HG02763 (cell line): ENCODE data around the gene FYN.

Experiments used
- ATAC-seq: cut with Tn5 transposase; IDR thresholded peaks from one replicate; pipeline ENCODE4 v1.9.1; 2021; ENCODE audit warnings: mild to moderate bottlenecking, moderate library complexity; ENCODE audit not compliant: unreplicated experiment

Gene FYN

DNA sequence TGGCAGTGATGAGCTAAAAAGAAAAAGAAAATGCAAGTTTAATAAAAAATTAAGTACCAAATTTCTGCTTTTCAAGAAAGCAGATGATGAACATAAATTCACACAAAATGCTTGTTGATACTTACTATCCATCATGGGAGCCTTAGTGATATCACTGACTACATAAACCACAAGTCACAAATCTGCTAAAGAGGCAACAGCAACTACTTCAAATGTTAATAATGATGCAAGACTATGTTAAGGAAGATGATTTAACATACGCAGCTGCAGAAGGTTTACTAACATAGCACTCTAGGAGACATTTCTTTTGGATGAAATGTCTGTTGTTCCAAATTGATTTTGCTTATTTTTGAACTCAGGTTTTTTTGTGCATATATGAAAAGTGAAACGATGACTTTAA, 18.6 kb downstream of the FYN start:
- ATAC-seq: no peak

DNA sequence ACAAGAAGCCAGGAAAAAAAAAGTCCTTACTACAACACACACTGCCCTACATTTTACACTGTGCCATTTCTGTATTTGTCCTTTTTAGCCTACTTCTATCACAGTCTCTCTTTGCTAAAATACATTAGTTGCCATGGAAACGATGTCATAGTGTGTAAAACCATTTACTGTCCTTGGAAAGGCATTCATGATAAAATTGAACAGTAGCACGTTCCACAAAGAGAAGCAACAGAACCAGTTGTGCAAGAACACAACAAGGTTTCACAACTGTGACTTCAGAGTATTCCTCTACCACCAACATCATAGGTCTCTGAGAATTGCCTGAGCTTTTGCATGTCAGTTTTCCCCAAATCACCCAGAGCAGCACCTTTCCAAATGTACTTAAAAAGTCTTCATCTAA, 20.5 kb downstream of the FYN start:
- ATAC-seq: no peak

DNA sequence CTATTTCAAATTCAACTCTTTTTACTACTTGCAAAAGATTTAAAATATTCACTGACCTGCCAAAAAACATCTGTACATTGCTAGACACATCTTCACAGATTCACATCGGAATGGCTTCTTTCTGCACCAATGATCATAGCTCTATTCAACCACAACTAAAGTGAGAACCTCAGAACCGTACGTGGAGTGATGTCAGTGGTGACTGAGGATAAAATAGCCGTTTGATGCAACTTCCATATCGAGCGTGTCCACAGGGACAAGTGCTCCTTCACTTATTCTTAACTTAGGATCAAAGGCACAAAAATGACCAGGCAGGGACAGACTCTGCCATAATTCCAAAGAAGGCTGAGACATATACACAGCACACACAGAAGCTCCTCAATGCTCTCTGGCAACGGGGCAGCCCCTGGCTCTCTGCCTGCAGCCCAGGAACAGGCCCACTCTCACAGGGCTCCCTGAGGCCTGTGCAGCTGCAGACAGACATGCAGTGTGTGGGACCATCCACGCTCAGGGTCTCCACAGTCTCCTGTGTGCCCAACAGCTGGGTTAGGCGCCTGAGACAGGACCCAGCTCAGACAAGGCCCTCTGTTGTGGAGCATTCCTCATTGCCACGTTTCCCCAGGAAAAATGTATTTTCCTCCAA, 22.8 kb downstream of the FYN start:
- no peak for ATAC-seq

DNA sequence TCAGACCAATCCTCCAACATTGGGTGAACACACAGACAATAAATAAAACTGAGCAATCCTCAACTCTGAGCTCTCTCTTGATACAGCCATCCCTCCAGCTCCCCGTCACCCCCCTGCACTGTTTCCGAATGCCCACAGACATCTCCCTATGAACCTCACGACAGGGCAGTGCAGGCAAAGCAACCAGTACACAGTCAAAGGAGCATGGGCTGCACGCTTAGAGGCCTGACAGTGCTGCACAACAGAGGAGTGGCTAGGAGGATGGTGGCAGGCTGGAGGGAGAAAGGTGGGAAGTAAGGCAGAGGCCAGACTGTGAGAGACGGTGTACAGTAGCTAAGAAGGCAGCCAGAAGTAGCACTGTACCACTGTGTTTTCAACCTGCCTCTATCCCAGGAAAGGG, 24.0 kb downstream of the FYN start:
- no peak for ATAC-seq

DNA sequence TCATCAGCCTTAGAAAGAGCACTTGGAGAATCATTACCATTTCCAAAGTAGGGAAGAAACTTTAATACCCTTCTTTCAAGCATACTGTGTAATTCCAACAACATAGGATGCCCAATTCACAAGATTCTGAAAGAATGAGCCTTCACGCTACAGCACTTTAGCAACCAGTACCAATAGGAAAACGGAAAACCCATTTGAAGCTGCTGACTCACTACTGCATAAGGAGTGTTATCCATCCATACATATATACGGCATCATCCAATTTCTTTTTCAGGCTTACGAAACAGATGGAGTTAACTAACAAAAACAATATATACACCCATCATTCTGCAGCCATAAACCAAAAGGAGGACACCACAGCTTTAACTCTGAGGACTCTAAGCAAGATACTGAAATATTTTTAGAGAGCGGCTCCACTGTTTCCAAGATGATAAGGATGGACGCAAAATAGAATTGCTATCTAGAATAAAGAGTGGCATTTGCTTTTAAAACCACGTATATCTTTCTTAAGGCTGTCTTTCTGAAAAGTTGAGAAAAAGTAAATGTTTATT, 24.9 kb downstream of the FYN start:
- no peak for ATAC-seq

DNA sequence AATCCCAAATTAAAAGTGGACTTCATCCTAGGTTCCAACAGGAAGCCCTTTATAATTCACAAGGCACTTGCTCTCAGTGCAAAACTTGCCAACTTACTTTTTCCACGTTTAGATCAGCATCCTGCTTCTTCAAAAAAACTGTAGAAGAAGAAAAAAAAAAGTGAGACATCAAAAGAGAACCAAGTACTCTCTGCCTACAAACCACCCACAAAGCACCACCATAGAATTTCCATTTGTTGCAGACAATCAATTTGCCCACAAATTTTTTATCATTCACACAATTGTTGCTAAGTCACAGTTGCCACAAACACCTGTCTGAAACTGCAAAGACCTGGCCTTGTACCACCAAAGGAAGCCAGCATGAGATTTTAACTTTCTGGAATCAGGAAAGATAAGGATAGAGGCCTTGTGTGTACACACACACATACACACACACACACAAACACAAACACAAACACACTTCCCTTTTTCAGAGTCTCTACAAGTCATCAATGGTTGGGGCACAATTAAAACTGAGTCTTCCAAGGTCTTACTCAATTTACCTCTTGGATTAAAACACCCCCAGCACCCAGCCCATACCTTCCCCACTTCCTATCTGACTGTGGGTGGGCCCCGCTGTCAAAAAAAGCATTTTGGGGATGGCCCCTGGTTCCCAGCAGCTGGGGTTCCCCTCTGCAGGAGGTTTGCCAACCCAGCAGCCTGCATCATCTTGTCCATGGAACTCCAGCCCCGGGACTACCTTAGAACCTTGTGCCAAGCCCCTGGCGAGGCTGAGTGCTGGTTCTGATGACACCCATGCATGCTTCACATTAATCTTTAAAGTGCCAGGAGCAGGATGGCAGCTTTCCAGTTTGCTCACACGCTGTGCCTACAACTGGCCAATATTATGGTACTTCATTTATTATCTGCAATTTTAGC, 26.5 kb downstream of the FYN start:
- ATAC-seq: no peak

DNA sequence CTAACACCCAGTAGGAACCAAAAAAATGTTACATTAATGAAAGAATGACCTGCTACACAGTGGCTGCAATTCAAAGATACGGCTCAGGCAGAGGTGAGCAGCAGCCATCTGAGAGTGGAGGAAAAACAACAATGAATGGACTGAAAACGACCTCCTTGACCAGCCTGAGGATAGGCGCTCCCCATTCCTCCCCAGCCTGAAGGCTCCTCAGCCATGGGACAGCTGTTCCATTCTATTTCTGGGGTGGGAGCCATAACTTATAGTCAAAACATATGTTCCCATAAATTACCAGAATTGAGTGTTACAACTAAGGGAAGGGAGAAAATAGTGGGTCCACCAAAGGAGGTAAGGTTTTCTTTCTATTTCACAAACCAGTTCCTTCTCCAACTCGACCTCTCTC, 27.2 kb downstream of the FYN start:
- ATAC-seq: no peak

DNA sequence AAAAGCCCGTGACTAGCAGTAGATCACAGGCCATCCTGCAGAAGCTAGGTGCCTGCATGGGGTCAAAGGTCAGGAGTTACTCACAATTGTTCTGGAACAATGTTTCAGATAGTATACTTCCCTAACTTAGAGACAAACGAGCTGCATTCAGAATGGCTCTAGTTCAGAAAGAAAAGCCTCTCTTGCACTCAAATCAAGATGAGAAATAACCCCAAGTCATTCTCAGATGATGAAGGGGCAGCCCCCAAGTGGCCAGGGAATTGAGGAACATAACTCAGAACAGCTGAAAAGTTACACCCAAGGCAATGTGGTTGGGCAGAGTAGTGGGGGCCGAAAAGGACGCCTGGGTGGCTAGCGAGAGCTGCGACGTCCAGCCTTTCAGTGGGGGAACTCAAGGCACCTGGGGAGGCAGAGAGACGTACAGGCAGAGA, 27.8 kb downstream of the FYN start:
- peak; percentile 53 for ATAC-seq

DNA sequence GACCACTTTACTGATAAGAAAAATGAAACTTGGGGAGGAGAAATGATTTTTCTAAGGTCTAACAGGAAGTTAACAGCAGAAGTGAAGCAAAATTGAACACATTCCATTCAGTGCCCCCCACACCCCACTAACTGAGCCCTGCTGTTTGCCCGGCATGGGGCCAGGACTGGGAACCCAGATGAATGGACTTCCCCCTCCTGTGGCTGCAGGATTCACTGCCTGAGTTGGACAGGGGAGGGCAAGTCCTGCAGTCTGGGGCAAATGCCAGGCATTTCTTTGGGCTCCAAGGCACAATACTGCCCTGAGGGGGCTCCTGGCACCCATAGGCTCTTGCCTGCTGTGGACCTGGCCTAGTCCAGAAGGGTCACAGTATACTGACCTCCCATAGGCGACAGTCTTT, 28.3 kb downstream of the FYN start:
- ATAC-seq: no peak

DNA sequence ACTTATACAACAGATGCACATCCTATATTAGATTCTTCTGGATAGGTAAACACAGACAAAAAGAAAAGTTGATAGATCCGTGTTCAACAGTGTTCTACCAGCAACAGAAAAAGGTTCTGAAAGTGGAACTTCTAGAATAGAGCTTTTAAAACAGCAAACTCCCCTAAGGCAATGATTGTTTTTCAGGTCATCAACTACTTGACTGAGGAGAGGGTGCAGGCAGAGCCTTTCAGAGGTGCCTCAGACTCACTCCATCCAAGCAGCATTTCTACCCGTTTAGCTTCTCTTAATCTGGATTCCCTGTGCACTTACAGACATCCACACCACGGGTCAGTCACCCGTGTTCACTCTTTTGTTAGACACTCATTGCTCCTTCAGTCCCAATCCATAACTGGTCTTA, 28.9 kb downstream of the FYN start:
- peak; percentile 47 for ATAC-seq

DNA sequence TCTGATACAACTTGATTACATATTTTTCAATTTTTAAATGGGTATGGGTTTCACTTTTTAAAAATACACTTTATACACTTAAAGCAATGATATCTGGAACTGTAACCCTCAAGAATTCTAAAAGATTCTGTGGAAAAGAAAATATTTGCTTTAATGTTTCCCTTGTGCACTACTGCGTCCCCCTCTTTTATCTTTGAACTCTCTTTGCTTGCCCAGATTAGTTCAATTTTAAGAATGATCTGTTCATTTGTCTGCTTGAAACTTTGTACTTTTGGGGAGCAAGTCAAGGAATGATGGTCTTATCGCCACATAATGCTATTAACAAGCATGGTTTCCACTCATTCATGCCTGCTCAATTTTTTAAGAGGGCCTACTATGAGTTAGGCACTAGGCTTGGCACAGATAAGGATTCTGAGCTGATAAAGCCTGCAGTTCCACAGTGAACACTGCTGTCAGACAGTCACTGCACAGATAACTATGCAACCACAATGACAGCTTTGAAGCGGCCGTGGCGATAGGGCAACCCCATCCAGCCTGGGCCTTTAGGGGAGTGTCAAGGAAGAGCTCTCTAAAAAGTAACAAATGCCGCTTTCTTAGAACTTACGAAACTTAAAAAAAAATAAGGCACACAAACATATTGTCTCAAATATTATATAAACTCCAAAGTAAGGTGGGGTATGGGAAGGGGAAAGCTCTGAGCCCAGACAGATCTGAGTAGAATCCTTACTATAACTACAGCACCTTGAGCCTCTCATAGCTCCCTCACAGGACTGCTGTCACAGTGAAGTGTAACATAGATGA, 29.7 kb downstream of the FYN start:
- ATAC-seq: no peak

DNA sequence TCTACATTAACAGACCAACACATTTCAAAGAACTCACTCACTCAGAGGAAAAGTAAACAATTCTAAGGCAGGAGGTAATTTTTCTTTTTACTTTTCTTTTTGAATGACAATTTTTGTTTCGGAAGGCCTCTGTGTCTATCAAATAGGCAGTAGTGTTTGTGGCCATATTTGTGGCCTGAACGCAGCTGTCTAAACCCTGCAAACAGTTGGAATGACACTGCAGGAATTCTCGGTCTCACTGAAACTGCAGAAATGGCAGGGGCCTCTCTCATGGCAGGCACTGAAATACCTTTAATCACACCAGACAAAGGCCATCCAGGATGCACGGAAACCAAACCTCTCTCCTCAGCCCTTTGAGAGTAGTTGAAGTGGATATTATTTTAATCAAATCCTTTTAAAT, 30.4 kb downstream of the FYN start:
- no peak for ATAC-seq

DNA sequence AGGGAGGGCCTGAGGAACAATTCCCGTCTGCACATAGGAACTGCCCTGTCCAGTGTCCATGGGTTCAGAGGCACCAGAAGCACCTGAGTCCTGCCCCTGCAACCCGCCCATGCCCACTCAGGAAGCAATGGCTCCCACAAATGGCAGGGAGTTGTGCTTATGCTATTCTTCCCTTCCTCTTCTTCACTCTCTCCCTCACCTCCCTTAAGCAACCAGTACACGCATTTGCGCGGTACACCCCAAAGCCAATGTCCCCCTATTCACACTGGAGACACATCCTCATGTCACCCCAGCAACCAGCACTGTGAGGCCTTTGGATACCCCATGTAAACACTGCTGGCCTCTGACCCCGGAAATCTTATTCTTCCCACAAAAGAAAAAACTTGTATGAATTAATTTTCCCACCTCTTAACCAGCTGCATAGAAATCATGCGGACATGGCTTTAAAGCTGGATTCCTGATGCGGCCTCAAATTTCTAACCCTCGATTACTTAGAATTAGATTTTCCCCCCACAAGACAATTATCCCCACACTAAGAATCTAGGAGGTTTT, 30.9 kb downstream of the FYN start:
- no peak for ATAC-seq

DNA sequence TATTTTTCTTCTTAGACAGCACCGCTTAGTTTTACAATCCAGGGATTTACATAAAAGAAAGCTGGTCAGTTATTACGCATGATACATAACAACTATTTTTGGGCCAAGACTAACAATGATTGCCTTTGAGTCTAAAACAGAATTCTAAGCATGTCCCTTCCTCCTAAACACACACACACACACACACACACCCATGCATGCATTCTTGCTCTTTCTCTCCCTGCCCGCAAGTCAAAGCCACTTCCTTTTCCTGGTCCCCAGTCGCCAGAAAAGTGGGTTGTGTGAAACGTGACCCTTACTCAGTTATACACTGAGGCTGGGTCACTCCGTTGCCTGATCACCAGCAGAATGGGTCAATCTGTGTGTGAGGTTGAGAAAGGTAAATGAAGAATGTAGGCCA, 31.4 kb downstream of the FYN start:
- ATAC-seq: no peak

DNA sequence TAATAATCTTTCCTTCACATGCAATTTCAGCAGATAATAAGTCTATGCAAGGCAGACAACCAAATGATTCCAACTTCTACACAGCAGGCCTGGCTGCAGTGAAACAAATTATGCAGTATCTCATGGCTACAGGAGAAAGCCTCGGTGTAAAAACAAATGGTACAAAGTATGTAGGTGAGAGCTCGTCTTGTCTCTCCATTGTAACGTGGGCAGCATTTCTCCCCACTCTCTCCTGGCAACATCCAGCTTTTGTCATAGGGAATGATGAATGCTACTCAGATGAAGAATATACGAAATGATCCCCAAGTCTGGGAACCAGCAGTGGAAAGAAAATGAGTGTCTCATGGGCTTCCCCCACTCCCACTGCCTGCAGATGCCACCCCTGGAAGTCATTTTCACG, 32.4 kb downstream of the FYN start:
- ATAC-seq: no peak

DNA sequence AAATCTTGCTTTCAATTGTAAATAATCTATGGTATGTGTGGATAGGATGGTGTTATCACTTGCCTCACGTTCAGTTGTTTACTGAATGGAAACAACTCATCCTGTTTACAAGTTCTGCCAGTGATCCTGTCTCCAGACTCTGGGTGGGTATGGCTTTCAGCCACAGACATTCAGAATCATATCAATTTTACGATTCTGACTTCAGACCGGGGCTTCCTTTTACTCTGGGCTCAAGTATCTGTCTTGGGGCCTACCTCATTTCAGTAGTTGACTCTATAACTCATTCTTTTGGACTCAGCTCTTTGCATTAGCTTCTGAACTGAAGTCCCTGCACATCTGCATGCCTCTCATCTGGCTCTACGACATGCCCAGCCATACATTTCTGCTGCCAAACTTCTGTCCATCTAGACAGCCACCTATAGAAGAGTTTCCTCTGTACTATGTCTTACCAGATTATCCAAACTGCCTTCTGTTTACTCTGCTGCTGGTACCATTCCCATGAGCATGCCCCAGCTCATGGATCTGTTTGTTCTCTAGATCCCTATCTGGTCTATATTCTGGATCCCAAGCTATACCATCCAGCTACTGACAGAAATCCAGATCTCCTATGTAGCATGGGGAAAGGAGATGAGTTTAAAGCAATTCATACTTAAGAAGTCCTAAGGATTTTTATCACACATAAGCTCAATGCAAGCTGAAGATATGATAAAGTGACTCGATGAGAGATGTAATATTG, 34.3 kb downstream of the FYN start:
- no peak for ATAC-seq

DNA sequence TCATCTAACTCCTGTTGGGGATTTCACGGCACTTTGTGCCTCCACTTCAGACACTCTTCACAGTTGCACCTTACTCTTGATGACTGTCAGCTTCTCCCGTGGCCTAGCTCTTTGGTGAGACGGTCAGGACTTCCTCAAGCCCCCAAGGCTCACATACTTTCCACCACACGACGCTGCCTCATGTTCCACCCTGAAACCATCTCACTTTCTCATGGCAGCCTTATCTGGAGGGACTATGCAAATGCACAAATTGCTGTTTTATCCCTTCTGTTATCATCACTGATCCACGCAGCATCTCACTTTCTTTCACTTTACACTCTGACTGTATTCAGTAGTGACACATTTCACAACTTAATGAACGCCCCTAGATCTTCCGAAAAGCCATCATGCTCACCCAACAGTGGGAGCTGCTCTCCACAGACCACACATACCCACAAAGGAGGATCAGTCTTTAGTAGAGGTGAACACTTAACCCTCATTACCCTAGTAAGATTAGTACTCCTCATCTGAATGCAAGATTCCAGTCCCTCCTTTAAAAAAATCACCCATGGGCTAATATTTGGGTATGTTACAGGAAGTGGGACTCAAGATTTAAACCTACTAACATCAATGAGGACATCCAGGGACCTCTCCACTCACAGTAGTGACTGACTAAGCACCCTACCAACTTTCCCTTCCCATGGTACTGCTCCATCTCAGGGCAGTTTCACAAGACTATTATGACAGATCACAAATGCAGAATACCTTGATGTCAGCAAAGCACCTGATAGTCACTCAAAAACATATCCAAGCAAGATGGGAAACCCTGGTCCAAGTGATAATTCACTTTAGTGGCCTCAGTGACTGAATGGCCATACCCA, 35.4 kb downstream of the FYN start:
- peak; percentile 61 for ATAC-seq

DNA sequence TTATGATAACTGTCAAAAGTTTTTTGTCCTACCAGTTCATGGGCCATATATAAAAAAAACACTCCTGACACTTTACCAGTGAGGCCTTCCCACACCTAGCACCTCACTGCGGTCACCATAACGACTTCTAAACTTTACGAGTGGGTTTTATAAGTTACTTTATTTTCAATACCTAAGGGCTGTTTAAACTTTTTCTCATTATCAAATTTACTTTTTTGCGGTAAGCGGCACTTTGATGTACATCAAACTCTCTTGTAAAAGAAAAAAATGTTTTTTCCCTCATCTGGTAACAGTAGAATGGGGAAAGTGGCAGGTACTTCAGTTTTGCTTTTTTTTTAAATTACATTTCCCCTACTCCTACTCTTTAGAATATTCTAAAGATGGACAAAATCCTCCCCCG, 36.2 kb downstream of the FYN start:
- ATAC-seq: no peak

DNA sequence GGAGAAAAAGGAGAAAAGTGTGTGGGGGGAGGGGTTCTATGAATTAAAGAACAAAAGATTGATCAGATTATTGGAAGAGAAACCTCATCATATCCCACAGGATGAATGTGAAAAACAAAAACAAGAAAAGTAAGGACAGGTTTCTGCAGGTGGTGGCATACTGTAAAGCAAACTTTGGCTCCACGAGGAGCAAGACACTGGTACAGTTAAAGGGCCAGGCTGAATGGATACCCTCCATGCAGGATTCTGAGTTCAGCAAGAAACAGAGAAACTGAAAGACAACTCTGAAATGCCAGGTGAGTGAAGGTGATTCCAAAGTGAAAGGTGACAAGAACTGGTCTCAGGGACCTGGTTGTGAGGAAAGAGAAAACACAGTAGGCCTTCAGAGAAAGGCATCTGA, 37.4 kb downstream of the FYN start:
- no peak for ATAC-seq
